ENCODE data around the gene DUT. TPM values are rescaled to one million over a fixed set of nuclear protein-coding genes. Genes with fewer than 3 reads are reported as not detected.

Gene DUT
- total and polyA plus RNA-seq, 3 donors from 2014 or later: 72.9 to 95.4 (median 76.1) TPM

- Histone ChIP-seq H3K27me3 (no peaks in the 10 kb centered on the region), H3K36me3 (ENCODE audit: low read depth, missing control alignments) (no peaks in the 10 kb centered on the region), H3K27ac (peak overlapping the region in 1 of 2 donors; percentile 46), H3K9me3 (no peaks in the 10 kb centered on the region), H3K4me1 (peaks cover 16% of the 10 kb centered on the region), H3K4me3 (no peak overlapping the region)
- WGBS, 2 donors: 51 to 57% methylated on average over 3 of the region's 3 CpGs
- DNase-seq: no peak
- no peak for TF ChIP-seq CTCF (IDR thresholded peaks at IDR 0.05)
- no peak for TF ChIP-seq POLR2A (IDR thresholded peaks at IDR 0.05)
- intact Hi-C loops (cut with DNase I; ENCODE audit: low total_unique reads): no loop called here
Observed at GRCh38 chr15:48389691-48390143, 58.5 kb downstream of the DUT start.

- Histone ChIP-seq H3K4me3 (no peak overlapping the region), H3K9me3 (no peaks in the 10 kb centered on the region), H3K27me3 (no peaks in the 10 kb centered on the region), H3K27ac (peak overlapping the region in 1 of 2 donors; percentile 34), H3K4me1 (peaks cover 16% of the 10 kb centered on the region), H3K36me3 (ENCODE audit: low read depth, missing control alignments) (no peaks in the 10 kb centered on the region)
- intact Hi-C loops (cut with DNase I; ENCODE audit: low total_unique reads): no loop called here
- TF ChIP-seq CTCF (IDR thresholded peaks at IDR 0.05) (no peak), POLR2A (IDR thresholded peaks at IDR 0.05) (no peak)
- WGBS, 2 donors: 94 to 95% methylated on average over 2 of the region's 2 CpGs
- DNase-seq: no peak
Observed at GRCh38 chr15:48391950-48392349, 60.7 kb downstream of the DUT start.

- no peak overlapping the region for H3K4me3 ChIP-seq
- H3K4me1 ChIP-seq: peaks cover 16% of the 10 kb centered on the region
- H3K27ac ChIP-seq: peak overlapping the region in 1 of 2 donors; percentile 34
- WGBS, 2 donors: 26 to 38% methylated on average over 4 of the region's 4 CpGs
- peak; percentile 75 for DNase-seq
- no peaks in the 10 kb centered on the region for H3K9me3 ChIP-seq
- no peaks in the 10 kb centered on the region for H3K27me3 ChIP-seq
- H3K36me3 ChIP-seq (ENCODE audit: low read depth, missing control alignments): no peaks in the 10 kb centered on the region
- intact Hi-C loops (cut with DNase I; ENCODE audit: low total_unique reads): no loop called here
- TF ChIP-seq CTCF (IDR thresholded peaks at IDR 0.05) (no peak), POLR2A (IDR thresholded peaks at IDR 0.05) (no peak)
Observed at GRCh38 chr15:48392356-48392755, 61.1 kb downstream of the DUT start.

Small RNA genes within 50 kb of the gene (small RNA-seq; reads per million reads assigned to genes)
- gene RF00019: 0 reads per million in 2 donors

Other genes starting within 250 kb of the DUT start
- gene SLC24A5, start 210.4 kb upstream of the DUT start, total RNA-seq: under 1 TPM in 1 of 2 donors, not detected in 1; 0.63 TPM
- gene SLC24A5, start 210.4 kb upstream of the DUT start, polyA plus RNA-seq (ENCODE audit: insufficient read depth, low read depth, low replicate concordance): 1.8 TPM
- gene MYEF2, start 153.1 kb upstream of the DUT start, total RNA-seq: 10 to 100 TPM; 69.9 to 93.8 TPM
- 69.3 TPM for gene MYEF2, start 153.1 kb upstream of the DUT start, polyA plus RNA-seq (ENCODE audit: insufficient read depth, low read depth, low replicate concordance)
- gene CTXN2, start 139.8 kb upstream of the DUT start, total RNA-seq: 1 to 10 TPM in 1 of 2 donors, under 1 TPM in 1; 0.25 to 1.0 TPM
- 1.6 TPM for gene CTXN2, start 139.8 kb upstream of the DUT start, polyA plus RNA-seq (ENCODE audit: insufficient read depth, low read depth, low replicate concordance)
- gene SLC12A1, start 125.1 kb upstream of the DUT start, total RNA-seq: under 1 TPM; 0.55 to 0.62 TPM
- 1.2 TPM for gene SLC12A1, start 125.1 kb upstream of the DUT start, polyA plus RNA-seq (ENCODE audit: insufficient read depth, low read depth, low replicate concordance)